Stimulated activated CD4-positive, alpha-beta T cell treated with anti-CD3 and anti-CD28 coated beads, Interleukin-2, amount 100 ng/mL, for 48 hours (primary cell): ENCODE measurements around the gene MBNL3.
"Not testable (repeated sequence)": the region's sequence is repeated elsewhere in the genome, so short reads cannot be mapped to it uniquely, and the experiment has no call there.

ENCODE experiments used
- DNase-seq, 2 donors: peaks; one replicate each; pipeline ENCODE4 v3.0.0-alpha.2; 2020

The MBNL3 gene

GRCh38 chrX:132474544-132475248, 14.1 kb downstream of the MBNL3 start:
- no peak for DNase-seq

- no peak for DNase-seq
Observed at GRCh38 chrX:132472397-132472796, 16.4 kb downstream of the MBNL3 start.

GRCh38 chrX:132470831-132471230, 18.0 kb downstream of the MBNL3 start:
- no peak for DNase-seq

GRCh38 chrX:132470179-132470578, 18.7 kb downstream of the MBNL3 start:
- no peak for DNase-seq

- DNase-seq: no peak
Observed at GRCh38 chrX:132468454-132468853, 20.4 kb downstream of the MBNL3 start.

- no peak for DNase-seq
Observed at GRCh38 chrX:132467989-132468388, 20.8 kb downstream of the MBNL3 start.

- DNase-seq: no peak
Observed at GRCh38 chrX:132467026-132467425, 21.8 kb downstream of the MBNL3 start.

- peak; percentile 10 to 14 for DNase-seq
Observed at GRCh38 chrX:132463411-132463810, 25.4 kb downstream of the MBNL3 start.

- DNase-seq: no peak
Observed at GRCh38 chrX:132461886-132462285, 27.0 kb downstream of the MBNL3 start.

- DNase-seq: no peak
Observed at GRCh38 chrX:132452911-132453550, 35.8 kb downstream of the MBNL3 start.

GRCh38 chrX:132445909-132446308, 42.9 kb downstream of the MBNL3 start:
- not testable (repeated sequence) for DNase-seq

GRCh38 chrX:132444936-132445335, 43.9 kb downstream of the MBNL3 start:
- no peak for DNase-seq

GRCh38 chrX:132443196-132444135, 45.4 kb downstream of the MBNL3 start:
- no peak for DNase-seq

GRCh38 chrX:132442691-132443090, 46.1 kb downstream of the MBNL3 start:
- no peak for DNase-seq

GRCh38 chrX:132435222-132435621, 53.6 kb downstream of the MBNL3 start:
- DNase-seq: no peak

GRCh38 chrX:132433551-132433950, 55.3 kb downstream of the MBNL3 start:
- no peak for DNase-seq

- no peak for DNase-seq
Observed at GRCh38 chrX:132433001-132433400, 55.8 kb downstream of the MBNL3 start.

GRCh38 chrX:132428896-132429295, 59.9 kb downstream of the MBNL3 start:
- no peak for DNase-seq

- DNase-seq: no peak
Observed at GRCh38 chrX:132426695-132427281, 62.0 kb downstream of the MBNL3 start.

GRCh38 chrX:132425744-132426318, 63.0 kb downstream of the MBNL3 start:
- no peak for DNase-seq

GRCh38 chrX:132423323-132423722, 65.5 kb downstream of the MBNL3 start:
- no peak for DNase-seq

- DNase-seq: no peak
Observed at GRCh38 chrX:132415012-132415411, 73.8 kb downstream of the MBNL3 start.

GRCh38 chrX:132414404-132414803, 74.4 kb downstream of the MBNL3 start:
- no peak for DNase-seq
